NCI-H1092 treated with DMSO at 0.1 percent for 48 hours (cell line): ENCODE data around the gene ZC3H12C.
A peak's percentile ranks its signal among the peaks of the same experiment; 100 is the strongest.
"Not testable (repeated sequence)": the region's sequence is repeated elsewhere in the genome, so short reads cannot be mapped to it uniquely, and the experiment has no call there.

Experiments
- DNase-seq: peaks from one replicate; lab custom pipeline; 2025; lab: John Stamatoyannopoulos, UW

Gene ZC3H12C

GRCh38 chr11:110092515-110093406 is at the start of gene ZC3H12C:
Gene ZC3H12C, plus strand, starts transcription at chr11:110093392. Its CDS starts 20 bp downstream, at chr11:110093412.
- DNase-seq: peak; percentile 96

GRCh38 chr11:110044226-110044968 is 48.8 kb upstream of the ZC3H12C start:
- no peak for DNase-seq

GRCh38 chr11:110046775-110047380 is 46.3 kb upstream of the ZC3H12C start:
- no peak for DNase-seq

- no peak for DNase-seq
Observed at GRCh38 chr11:110049501-110050200, 43.5 kb upstream of the ZC3H12C start.

- DNase-seq: no peak
Observed at GRCh38 chr11:110050201-110050506, 43.0 kb upstream of the ZC3H12C start.

- DNase-seq: no peak
Observed at GRCh38 chr11:110053848-110054414, 39.3 kb upstream of the ZC3H12C start.

DNA sequence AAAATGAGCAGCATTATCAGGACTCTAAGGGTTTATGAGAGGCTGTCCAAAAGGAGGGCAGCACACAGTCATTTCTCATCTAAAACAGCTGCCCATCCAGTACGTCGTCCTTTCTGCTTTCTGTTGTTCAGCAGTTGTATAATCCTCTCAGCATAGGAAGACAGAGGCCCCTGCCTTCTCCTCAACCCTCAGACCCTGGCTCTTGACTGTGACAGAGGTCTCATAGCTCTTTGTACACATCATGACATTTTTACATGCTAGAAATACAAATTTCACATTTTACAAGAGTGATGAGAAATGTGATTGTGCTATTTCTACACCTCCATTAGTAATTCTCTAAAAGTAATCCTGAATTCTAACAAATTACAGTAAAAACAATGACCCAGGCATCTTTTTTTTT is 36.2 kb upstream of the ZC3H12C start:
- no peak for DNase-seq

DNA sequence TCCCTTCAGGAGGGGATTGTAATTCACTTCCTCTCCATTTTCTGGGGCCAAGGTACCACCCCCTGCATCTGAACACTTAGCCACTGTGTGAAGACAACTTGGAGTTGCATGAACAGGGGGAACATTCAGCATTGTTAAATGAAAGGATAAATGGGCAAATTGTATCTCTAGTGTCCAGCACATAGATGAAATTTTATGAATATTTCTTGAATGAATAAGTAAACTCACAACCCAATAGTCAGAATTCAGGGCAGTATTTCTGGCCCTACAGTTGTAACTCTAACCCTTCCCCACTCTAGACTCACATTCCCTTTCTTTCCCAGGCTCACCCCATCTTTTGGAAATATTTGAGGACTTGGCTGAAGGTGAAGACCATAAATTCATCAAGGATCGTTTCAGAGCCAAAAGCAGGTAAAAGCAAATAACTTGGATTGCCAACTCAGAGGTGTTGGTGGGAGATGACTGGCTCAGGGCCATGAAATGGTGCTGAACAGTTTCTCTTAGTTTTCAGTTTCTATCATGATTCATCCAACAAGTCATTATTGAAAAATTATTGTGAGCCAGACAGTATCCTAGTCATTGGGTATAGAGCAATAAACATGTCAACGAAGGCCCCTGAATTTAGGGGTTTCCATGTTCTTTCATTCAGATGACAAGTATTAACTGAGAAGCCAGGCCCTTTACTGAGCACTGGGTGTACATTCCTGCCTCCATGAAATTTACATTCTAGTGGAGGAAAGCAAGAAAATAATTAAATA is 33.3 kb upstream of the ZC3H12C start:
- no peak for DNase-seq

- no peak for DNase-seq
Observed at GRCh38 chr11:110061296-110061695, 31.9 kb upstream of the ZC3H12C start.

- DNase-seq: no peak
Observed at GRCh38 chr11:110062247-110062646, 30.9 kb upstream of the ZC3H12C start.

DNA sequence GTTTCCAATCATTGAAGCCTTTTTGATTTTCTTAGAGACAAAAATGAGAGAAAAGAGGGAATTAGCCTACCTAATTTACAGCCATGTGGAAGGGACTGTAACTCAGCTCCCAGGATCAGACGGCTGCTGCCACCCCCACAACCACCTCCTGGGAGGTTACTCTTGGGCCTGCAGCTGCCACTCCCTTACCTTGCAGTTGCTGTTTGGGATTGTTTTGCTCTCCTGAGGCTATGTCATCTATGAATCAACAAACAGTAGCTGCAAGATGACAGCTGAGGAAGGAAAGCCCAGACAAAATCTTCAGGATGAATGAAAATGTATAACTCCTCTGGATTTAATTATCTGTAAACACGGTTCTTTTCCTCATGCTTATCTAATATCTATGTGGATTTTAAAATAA is 28.0 kb upstream of the ZC3H12C start:
- no peak for DNase-seq

- not testable (repeated sequence) for DNase-seq
Observed at GRCh38 chr11:110068001-110068400, 25.2 kb upstream of the ZC3H12C start.

DNA sequence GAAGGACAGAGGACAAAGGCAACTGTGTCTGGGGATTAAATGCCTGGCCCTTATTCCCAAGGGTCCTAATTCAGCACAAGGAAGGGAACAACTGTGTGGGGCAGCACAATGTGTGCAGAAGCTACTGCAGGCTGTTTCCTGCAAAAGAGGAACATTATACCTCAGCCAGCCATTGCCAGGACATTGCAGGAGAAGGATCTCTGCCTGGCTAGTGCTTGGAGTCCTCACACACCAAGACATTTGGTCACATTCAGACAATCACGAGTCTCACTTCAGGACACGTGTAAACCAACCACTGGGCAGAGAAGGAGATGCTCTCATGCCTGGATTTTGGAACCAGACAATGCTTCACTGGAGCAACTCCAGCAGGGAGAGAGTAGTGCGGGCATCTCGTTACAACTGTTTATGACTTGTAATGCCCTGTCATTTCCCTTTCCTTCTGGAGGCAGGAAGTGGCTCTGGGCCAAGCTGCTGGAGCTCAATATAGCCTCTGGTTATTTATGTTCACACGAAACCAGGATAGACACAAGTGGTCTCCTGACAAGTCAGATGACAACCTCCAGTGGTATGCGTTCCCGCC is 23.9 kb upstream of the ZC3H12C start:
- peak; percentile 8 for DNase-seq

DNA sequence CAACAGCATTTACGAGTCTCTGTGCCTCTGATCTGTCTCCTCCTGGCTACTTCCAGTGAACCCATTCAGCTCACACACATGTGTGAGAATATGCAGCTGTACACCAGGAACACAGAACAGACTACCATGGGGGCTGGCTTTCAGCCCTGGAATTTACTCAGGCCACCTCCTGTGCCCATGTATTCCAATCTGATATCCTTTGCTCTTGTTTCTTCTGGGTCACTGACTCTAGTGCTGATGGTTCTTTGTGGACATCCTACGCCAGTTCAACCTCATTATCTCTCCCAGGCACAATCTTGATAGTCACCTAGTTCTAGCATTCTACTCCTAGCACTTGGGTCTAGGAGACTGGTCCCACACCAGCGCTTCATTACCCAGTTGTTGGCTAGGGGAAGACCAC is 23.0 kb upstream of the ZC3H12C start:
- DNase-seq: no peak

- no peak for DNase-seq
Observed at GRCh38 chr11:110071197-110071596, 22.0 kb upstream of the ZC3H12C start.

- DNase-seq: no peak
Observed at GRCh38 chr11:110072930-110073329, 20.3 kb upstream of the ZC3H12C start.

DNA sequence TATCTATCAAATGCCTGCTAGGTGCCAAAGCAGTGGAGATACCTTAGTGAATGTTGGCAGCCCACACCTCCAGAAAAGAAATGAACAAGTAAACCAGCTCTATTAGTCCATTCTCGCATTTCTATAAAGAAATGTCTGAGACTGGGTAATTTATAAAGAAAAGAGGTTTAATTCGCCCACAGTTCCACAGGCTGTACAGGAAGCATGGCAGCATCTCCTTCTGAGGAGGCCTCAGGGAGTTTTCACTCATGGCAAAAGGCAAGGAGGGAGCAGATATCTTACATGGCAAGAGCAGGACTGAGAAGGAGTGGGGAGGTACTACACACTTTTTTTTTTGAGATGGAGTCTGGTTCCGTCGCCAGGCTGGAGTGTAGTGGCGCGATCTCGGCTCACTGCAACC is 18.7 kb upstream of the ZC3H12C start:
- no peak for DNase-seq

- peak; percentile 15 for DNase-seq
Observed at GRCh38 chr11:110075105-110075846, 17.9 kb upstream of the ZC3H12C start.

GRCh38 chr11:110075847-110076208 is 17.4 kb upstream of the ZC3H12C start:
- no peak for DNase-seq

DNA sequence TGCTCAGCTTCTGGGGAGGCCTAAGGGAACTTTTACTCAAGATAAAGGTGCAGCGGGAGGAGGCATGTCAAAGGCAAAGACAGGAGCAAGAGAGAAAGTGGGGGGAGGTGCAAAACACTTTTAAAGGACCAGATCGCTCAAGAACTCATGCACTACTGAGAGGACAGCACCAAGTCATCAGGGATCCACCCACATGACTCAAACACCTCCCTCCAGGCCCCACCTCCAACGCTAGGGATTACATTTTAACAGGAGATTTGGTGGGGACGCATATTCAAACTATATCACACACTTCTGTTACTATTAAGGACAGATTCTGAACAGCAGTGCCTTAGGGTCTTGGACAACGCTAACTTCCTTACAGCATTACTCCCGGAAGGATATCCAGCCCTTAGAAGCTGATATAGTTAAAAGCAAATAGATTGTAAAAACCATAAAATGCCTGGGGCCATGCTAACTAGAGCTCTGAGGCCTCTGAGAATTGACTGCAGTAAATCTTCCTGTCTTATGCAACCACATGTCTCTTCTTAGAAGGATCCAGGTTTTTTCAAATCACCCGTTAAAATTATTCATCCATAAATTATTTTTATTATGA is 16.7 kb upstream of the ZC3H12C start:
- no peak for DNase-seq
